AG04449 (cell line): ENCODE data around the gene MAPK8IP3.

Source experiments
- CTCF ChIA-PET: fragments of 350-600 bp; formaldehyde crosslinking; extraction: SDS; loops from one replicate; lab custom pipeline; 2021; ENCODE audit warnings: antibody characterized with exemption; lab: Yijun Ruan, JAX
- POLR2A ChIA-PET: fragments of 400-600, 350-600 bp; formaldehyde crosslinking; extraction: SDS; loops from one replicate; lab custom pipeline; 2020; ENCODE audit warnings: antibody characterized with exemption, inconsistent platforms; lab: Yijun Ruan, JAX
- DNase-seq: peaks from one replicate; pipeline ENCODE4 v3.0.0-alpha.2; 2010; ENCODE audit warnings: low read depth, low spot score
- H3K4me3 ChIP-seq: 2 replicates; pipeline ENCODE4 v1.5.1; 2011; ENCODE audit warnings: low read depth, mild to moderate bottlenecking, control low read depth, low read length
- CTCF ChIP-seq: IDR thresholded peaks from one replicate; pipeline ENCODE4 v1.5.1; 2011; ENCODE audit warnings: mild to moderate bottlenecking, moderate library complexity, low read length, control low read depth, inconsistent platforms; ENCODE audit not compliant: insufficient read depth; ENCODE audit errors: missing control alignments

Gene MAPK8IP3

GRCh38 chr16:1662543-1662942 lies 43.5 kb upstream of the MAPK8IP3 start:
- H3K4me3 ChIP-seq = no peak overlapping the region
- DNase-seq = no peak
- CTCF ChIA-PET = no interaction called here
- POLR2A ChIA-PET = no interaction called here
- TF ChIP-seq CTCF = no peak

DNA sequence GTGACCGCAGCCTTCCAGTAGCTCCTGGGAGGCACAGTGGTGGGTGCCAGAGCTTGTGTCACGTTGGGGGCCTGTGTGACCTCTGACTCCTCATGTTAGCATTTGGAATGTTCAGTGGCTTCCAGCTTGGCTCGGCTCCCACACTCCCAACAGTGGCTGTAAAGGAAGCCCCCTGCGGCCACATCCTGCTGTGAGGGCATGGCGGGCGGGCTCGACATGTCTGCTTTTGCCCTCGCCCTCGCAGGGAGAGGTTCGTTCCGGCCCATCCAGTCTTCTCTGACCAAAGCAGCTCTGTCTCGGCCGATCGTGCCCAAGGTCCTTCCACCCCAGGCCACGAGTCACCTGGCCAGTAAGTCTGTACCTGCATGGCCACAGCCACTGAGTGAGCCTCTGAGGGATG lies 40.2 kb upstream of the MAPK8IP3 start:
- no peak for DNase-seq
- ChIA-PET CTCF (no interaction called here), POLR2A (no interaction called here)
- TF ChIP-seq CTCF = no peak
- no peak overlapping the region for H3K4me3 ChIP-seq

DNA sequence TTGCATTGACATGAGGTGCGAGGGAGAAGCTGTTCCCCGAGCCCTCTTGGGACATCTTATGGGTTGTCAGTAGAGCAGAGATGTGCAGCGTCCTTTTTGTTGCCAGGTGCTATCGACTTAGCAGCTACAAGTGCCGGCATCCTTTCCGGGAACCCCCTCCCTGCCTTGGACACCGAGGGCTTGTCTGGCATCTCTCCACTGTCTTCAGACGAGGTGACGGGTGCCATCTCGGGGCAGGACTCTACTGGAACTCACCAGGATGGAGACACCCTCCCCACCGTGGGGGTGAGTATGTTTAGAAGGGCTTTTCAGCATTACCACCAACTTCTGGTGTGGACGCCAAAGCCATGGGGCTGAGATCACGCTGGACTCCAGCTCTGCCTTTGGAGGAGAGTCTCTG lies 39.7 kb upstream of the MAPK8IP3 start:
- CTCF ChIA-PET = no interaction called here
- DNase-seq = no peak
- no peak overlapping the region for H3K4me3 ChIP-seq
- POLR2A ChIA-PET = no interaction called here
- TF ChIP-seq CTCF = no peak

- POLR2A ChIA-PET = no interaction called here
- CTCF ChIA-PET = interaction anchor here (0.6 kb wide), 1 partner anchor 38 kb away, joined by 3 read pairs; no protein-coding TSS in a partner anchor
- no peak for TF ChIP-seq CTCF
- DNase-seq = no peak
- H3K4me3 ChIP-seq = no peak overlapping the region
Observed at GRCh38 chr16:1667271-1667670, 38.7 kb upstream of the MAPK8IP3 start.

DNA sequence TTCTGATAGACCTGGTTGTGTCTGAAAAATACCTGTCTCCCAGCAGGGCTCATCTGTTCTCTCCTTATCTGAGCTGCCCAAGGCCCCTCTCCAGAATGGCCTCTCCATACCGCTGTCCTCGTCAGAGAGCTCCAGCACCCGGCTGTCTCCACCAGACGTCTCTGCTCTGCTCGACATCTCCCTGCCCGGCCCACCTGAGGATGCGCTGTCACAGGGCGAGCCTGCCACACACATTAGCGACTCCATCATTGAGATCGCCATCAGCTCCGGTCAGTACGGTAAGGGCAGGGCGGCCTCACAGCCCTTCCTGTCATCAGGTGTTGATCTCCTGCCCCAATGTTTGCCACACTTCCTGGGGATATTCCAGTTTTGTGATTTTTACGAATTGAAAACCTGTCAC lies 38.1 kb upstream of the MAPK8IP3 start:
- DNase-seq = no peak
- no peak overlapping the region for H3K4me3 ChIP-seq
- CTCF ChIA-PET = interaction anchor here (0.6 to 1.2 kb wide), 3 partner anchors 34 to 56 kb away, joined by 3 to 5 read pairs (median 4); no protein-coding TSS in a partner anchor
- no peak for TF ChIP-seq CTCF
- POLR2A ChIA-PET = no interaction called here

DNA sequence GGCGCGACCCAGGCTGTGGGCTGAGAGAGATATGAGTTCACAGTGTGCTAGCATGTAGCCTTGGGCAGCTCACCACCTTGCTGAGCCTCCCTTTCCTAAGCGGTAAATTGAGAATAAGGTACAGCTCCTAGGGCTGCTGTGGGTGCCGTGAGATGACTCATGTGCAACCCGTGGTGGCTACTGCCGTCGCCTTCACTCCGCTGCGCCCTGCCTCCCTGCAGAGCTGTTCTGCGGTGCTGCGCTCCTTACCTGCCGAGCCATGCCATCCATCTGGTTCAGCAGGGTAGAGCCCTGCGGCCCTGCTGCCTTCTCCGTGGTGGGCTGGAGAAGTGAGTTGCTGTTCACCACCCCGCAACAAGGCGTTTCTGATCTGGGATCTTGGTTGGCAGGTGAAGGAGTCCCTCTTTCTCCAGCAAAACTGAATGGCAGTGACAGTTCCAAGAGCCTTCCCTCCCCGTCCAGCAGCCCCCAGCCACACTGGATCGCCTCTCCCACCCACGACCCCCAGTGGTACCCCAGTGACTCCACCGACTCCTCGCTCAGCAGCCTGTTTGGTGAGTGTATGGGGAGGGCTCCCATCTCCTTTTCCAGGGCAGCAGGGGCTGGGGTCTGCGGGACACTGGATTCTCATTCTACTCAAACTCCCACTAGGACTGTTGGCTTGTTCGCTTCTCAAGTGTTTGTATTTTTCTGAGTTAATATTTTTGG lies 37.2 kb upstream of the MAPK8IP3 start:
- no peak overlapping the region for H3K4me3 ChIP-seq
- DNase-seq = no peak
- ChIA-PET CTCF (interaction anchor here (1.0 to 1.4 kb wide), 4 partner anchors 19 to 55 kb away, joined by 3 to 5 read pairs (median 4); partner anchors contain the start of gene MAPK8IP3), POLR2A (no interaction called here)
- no peak for TF ChIP-seq CTCF
